Lower leg skin (tissue), 4 donors: Measurements from ENCODE around the gene UPP1. TPM values are rescaled to one million over a fixed set of nuclear protein-coding genes. Genes with fewer than 3 reads are reported as not detected.
A peak's percentile ranks its signal among the peaks of the same experiment; 100 is the strongest.
"Not testable (repeated sequence)": the region's sequence is repeated elsewhere in the genome, so short reads cannot be mapped to it uniquely, and the experiment has no call there.

ENCODE experiments used
- DNase-seq, 2 donors: peaks; one replicate each; pipeline ENCODE4 v3.0.0-alpha.2; 2019; ENCODE audit warnings: low spot score in 2 of 2
- H3K4me3 ChIP-seq: fragments of 200-600 bp; sonication (generic); 2 replicates; pipeline ENCODE4 v1.5.1; 2017; ENCODE audit warnings: mild to moderate bottlenecking, low read depth; ENCODE audit not compliant: poor library complexity, severe bottlenecking
- CTCF ChIP-seq, 3 donors: fragments of 450-650 bp; IDR thresholded peaks; one replicate each; pipeline ENCODE4 v1.5.1; 2016; ENCODE audit warnings: antibody characterized with exemption in 3 of 3, mild to moderate bottlenecking in 3 of 3, moderate library complexity in 2 of 3
- POLR2A ChIP-seq, 2 donors: fragments of 450-650 bp; IDR thresholded peaks; one replicate each; pipeline ENCODE4 v1.6.1; 2016 to 2017; ENCODE audit warnings: antibody characterized with exemption in 2 of 2, mild to moderate bottlenecking in 1 of 2, moderate library complexity in 1 of 2
- WGBS, 2 donors: methylation state at CpG; one replicate each; pipeline ENCODE4 v1.1.5; 2018; 5-methylcytosine and 5-hydroxymethylcytosine counted together
- intact Hi-C: fragments of 100-400 bp; cut with DNase I; formaldehyde crosslinking; loops from one replicate; pipeline ENCODE4 v1.15.0; 2023; ENCODE audit warnings: low total_unique reads
- total RNA-seq, 4 donors: library from RNA; depleted of rRNA; stranded (reverse); fragments of >200 nt; gene quantifications; one replicate each; pipeline ENCODE4 v1.1.0, GENCODE V29; 2016

Gene UPP1
- total RNA-seq, 4 donors from 2014 or later = 3.9 to 9.4 (median 5.9) TPM

- intact Hi-C loops = no loop called here
- no peak overlapping the region for H3K4me3 ChIP-seq
- TF ChIP-seq CTCF (IDR thresholded peaks at IDR 0.05) (no peak), POLR2A (IDR thresholded peaks at IDR 0.05) (no peak)
- no peak for DNase-seq
- WGBS, 2 donors = 41 to 59% methylated on average over 2 of the region's 2 CpGs
These were observed 10.6 kb upstream of the UPP1 start for GRCh38 chr7:48078470-48078869.

- DNase-seq, intact Hi-C loops: not testable (repeated sequence)
These were observed 6.7 kb upstream of the UPP1 start for GRCh38 chr7:48082378-48082777.

GRCh38 chr7:48083114-48083830 lies 5.8 kb upstream of the UPP1 start:
- TF ChIP-seq POLR2A (IDR thresholded peaks at IDR 0.05) (no peak), CTCF (IDR thresholded peaks at IDR 0.05) (no peak)
- DNase-seq = no peak
- intact Hi-C loops = no loop called here
- WGBS, 2 donors = 67 to 70% methylated on average over 6 of the region's 6 CpGs
- H3K4me3 ChIP-seq = no peak overlapping the region

More at GRCh38 chr7:48082378-48082777, 6.7 kb upstream of the UPP1 start:
- H3K4me3 ChIP-seq = not testable (repeated sequence)

- H3K4me3 ChIP-seq = no peak overlapping the region
- intact Hi-C loops = no loop called here
- WGBS, 2 donors = 48 to 59% methylated on average over 9 of the region's 9 CpGs
- peak in 1 of 2 donors; percentile 80 for DNase-seq
- TF ChIP-seq CTCF (IDR thresholded peaks at IDR 0.05) = no peak
- no peak for TF ChIP-seq POLR2A (IDR thresholded peaks at IDR 0.05)
These were observed 4.2 kb upstream of the UPP1 start for GRCh38 chr7:48084727-48085432.

DNA sequence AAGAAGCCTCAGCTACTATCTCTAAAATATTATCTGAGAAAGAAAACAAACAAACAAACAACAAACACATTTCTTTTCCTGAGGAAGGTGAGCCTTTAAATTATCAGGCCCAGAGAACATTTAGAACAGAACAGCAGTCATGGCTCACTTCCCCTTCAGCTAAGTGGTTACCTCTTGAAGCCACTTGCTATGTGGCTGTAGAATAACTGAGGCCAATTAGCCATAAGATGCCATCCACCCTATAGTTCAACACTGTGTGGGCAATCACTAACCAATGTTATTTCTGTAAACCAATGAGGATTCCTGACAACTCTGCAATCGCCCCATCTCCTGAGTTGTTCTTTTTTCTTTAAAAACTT lies 3.7 kb upstream of the UPP1 start:
- intact Hi-C loops = no loop called here
- H3K4me3 ChIP-seq = no peak overlapping the region
- TF ChIP-seq CTCF (IDR thresholded peaks at IDR 0.05) (no peak), POLR2A (IDR thresholded peaks at IDR 0.05) (no peak)
- no peak for DNase-seq
- 87 to 93% methylated on average over 1 of the region's 1 CpG for WGBS, 2 donors

DNA sequence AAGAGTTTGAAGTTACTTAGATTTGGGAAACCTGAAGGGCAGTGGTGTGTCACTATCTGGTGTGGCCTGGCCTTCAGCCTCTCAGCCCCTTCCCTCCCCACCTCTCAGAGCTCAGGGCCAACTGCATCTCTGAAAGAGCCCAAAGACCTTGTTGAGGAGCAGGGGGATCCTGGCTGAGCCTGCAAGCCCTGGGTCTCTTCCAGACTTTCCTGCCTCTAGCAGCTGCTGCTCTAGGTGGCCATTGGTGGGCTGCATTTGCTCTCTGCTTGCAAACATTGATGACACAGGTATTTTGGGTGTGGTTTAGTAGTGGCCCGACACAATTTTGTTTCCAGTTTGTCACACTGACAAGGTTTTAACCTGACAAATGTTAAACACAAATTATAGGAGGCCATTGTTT lies 3.1 kb upstream of the UPP1 start:
- intact Hi-C loops = no loop called here
- WGBS, 2 donors = 80 to 82% methylated on average over 1 of the region's 1 CpG
- no peak for DNase-seq
- no peak overlapping the region for H3K4me3 ChIP-seq
- TF ChIP-seq POLR2A (IDR thresholded peaks at IDR 0.05) (no peak), CTCF (IDR thresholded peaks at IDR 0.05) (no peak)
